ENCODE results near the gene SMOC2. TPM values are rescaled to one million over a fixed set of nuclear protein-coding genes. Genes with fewer than 3 reads are reported as not detected.

SMOC2 gene
- total and polyA plus RNA-seq, 2 experiments from 2014 or later: 51.0 to 88.7 TPM

DNA sequence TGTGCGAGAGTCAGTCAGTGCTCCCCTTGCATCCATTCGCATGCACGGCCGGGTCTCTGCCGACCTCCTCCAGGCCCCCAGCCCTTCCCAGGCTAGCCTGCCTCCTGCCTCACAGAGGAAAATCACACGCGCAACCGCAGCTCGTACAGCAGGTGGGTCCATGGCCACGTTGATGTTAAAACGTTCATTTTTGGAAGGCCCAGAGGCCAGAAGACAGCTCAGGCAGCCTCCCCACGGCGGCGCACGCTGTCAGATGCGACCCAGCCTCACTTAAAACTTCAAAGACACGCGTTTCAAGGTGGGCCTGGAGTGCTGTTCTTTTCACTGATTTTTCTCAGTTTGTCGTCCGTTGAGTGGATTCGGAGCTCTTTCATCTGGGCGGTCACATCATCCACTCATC lies 276.5 kb downstream of the SMOC2 start:
- Histone ChIP-seq H3K79me2 (no peaks in the 10 kb centered on the region), H3K27ac (no peak overlapping the region), H3K4me2 (no peak overlapping the region), H3K36me3 (replicated peaks; ENCODE audit: insufficient read depth, low read depth) (no peaks in the 10 kb centered on the region), H2AFZ (no peak overlapping the region), H3K9me3 (ENCODE audit: low read depth) (no peaks in the 10 kb centered on the region), H3K4me1 (ENCODE audit: insufficient read depth) (no peaks in the 10 kb centered on the region), H3K9me2 (replicated peaks; ENCODE audit: insufficient read depth) (no peaks in the 10 kb centered on the region), H4K20me1 (ENCODE audit: insufficient read depth, poor library complexity, severe bottlenecking) (no peaks in the 10 kb centered on the region), H3K27me3 (no peaks in the 10 kb centered on the region), H3K4me3 (no peak overlapping the region)
- DNase-seq (ENCODE audit: low spot score): no peak
- WGBS (ENCODE audit: low lambda C conversion rate, missing lambda C conversion rate): 94% methylated on average over 22 of the region's 22 CpGs
- TF ChIP-seq, protein P1, sequence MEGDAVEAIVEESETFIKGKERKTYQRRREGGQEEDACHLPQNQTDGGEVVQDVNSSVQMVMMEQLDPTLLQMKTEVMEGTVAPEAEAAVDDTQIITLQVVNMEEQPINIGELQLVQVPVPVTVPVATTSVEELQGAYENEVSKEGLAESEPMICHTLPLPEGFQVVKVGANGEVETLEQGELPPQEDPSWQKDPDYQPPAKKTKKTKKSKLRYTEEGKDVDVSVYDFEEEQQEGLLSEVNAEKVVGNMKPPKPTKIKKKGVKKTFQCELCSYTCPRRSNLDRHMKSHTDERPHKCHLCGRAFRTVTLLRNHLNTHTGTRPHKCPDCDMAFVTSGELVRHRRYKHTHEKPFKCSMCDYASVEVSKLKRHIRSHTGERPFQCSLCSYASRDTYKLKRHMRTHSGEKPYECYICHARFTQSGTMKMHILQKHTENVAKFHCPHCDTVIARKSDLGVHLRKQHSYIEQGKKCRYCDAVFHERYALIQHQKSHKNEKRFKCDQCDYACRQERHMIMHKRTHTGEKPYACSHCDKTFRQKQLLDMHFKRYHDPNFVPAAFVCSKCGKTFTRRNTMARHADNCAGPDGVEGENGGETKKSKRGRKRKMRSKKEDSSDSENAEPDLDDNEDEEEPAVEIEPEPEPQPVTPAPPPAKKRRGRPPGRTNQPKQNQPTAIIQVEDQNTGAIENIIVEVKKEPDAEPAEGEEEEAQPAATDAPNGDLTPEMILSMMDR (IDR thresholded peaks at IDR 0.05; ENCODE audit: poor library complexity): no peak
- TF ChIP-seq EZH2 (IDR thresholded peaks at IDR 0.05; ENCODE audit: borderline replicate concordance) (no peak), EZH2phosphoT487 (IDR thresholded peaks at IDR 0.05; ENCODE audit: low read depth, severe bottlenecking, unreplicated experiment) (no peak)

Other genes starting within 250 kb of the SMOC2 start
- 8.2 and 9.2 TPM in 2 replicates for gene DACT2, start 121.4 kb upstream of the SMOC2 start, total RNA-seq
- 7.4 and 8.8 TPM in 2 replicates for gene DACT2, start 121.4 kb upstream of the SMOC2 start, polyA plus RNA-seq